PC-9 (cell line): ENCODE measurements around the gene RAB3GAP2.
"Not testable (repeated sequence)": the region's sequence is repeated elsewhere in the genome, so short reads cannot be mapped to it uniquely, and the experiment has no call there.

Experiments
- CTCF ChIP-seq: fragments of 200-600 bp; sonication (generic); conservative IDR thresholded peaks from 2 replicates; pipeline ENCODE4 v1.6.1; 2017; ENCODE audit warnings: mixed run types, antibody characterized with exemption, mild to moderate bottlenecking, moderate library complexity
- EZH2 ChIP-seq: fragments of 200-600 bp; sonication (generic); IDR thresholded peaks from 2 replicates; pipeline ENCODE4 v1.8.0; 2017; ENCODE audit warnings: antibody characterized with exemption, low read depth

- not testable (repeated sequence) for TF ChIP-seq CTCF, EZH2
Measured at GRCh38 chr1:220310147-220310546, 37.9 kb upstream of the RAB3GAP2 start.
